NCI-H2107 (cell line): ENCODE data around the gene CHRNB4.
"Not testable (repeated sequence)": the region's sequence is repeated elsewhere in the genome, so short reads cannot be mapped to it uniquely, and the experiment has no call there.

Experiments
- DNase-seq: peaks from one replicate; lab custom pipeline; 2025; lab: John Stamatoyannopoulos, UW

CHRNB4 gene

GRCh38 chr15:78641102-78641748 lies at the start of gene CHRNB4:
Gene CHRNB4 (minus strand): TSS chr15:78641210. CDS start chr15:78641133, 77 bp downstream.
- DNase-seq, result no peak

- DNase-seq, result no peak
Measured at GRCh38 chr15:78689626-78690025, 48.6 kb upstream of the CHRNB4 start.

GRCh38 chr15:78685925-78686324 lies 44.9 kb upstream of the CHRNB4 start:
- DNase-seq, result no peak

- DNase-seq, result no peak
Measured at GRCh38 chr15:78685159-78685921, 44.3 kb upstream of the CHRNB4 start.

- no peak for DNase-seq
Measured at GRCh38 chr15:78684657-78685056, 43.6 kb upstream of the CHRNB4 start.

- DNase-seq, result not testable (repeated sequence)
Measured at GRCh38 chr15:78683599-78683998, 42.6 kb upstream of the CHRNB4 start.

- DNase-seq, result no peak
Measured at GRCh38 chr15:78682693-78683410, 41.8 kb upstream of the CHRNB4 start.

GRCh38 chr15:78682004-78682651 lies 41.1 kb upstream of the CHRNB4 start:
- DNase-seq, result no peak

- DNase-seq, result no peak
Measured at GRCh38 chr15:78681281-78682003, 40.4 kb upstream of the CHRNB4 start.

GRCh38 chr15:78680431-78681075 lies 39.5 kb upstream of the CHRNB4 start:
- no peak for DNase-seq

GRCh38 chr15:78679089-78679511 lies 38.1 kb upstream of the CHRNB4 start:
- DNase-seq, result no peak

- DNase-seq, result no peak
Measured at GRCh38 chr15:78676424-78677110, 35.6 kb upstream of the CHRNB4 start.

GRCh38 chr15:78675617-78676360 lies 34.8 kb upstream of the CHRNB4 start:
- DNase-seq, result no peak

- no peak for DNase-seq
Measured at GRCh38 chr15:78675206-78675605, 34.2 kb upstream of the CHRNB4 start.

GRCh38 chr15:78673917-78674444 lies 33.0 kb upstream of the CHRNB4 start:
- no peak for DNase-seq

GRCh38 chr15:78673476-78673875 lies 32.5 kb upstream of the CHRNB4 start:
- DNase-seq, result no peak

- no peak for DNase-seq
Measured at GRCh38 chr15:78672285-78673014, 31.4 kb upstream of the CHRNB4 start.

- DNase-seq, result no peak
Measured at GRCh38 chr15:78671626-78672211, 30.7 kb upstream of the CHRNB4 start.
